HG03097 (cell line): ENCODE results near the gene PDE9A.

ENCODE experiments used
- ATAC-seq: cut with Tn5 transposase; IDR thresholded peaks from one replicate; pipeline ENCODE4 v1.9.1; 2021; ENCODE audit not compliant: unreplicated experiment, low FRiP score

Gene PDE9A

GRCh38 chr21:42655796-42656770 is 2.7 kb downstream of the PDE9A start:
- no peak for ATAC-seq

GRCh38 chr21:42656872-42657271 is 3.5 kb downstream of the PDE9A start:
- ATAC-seq = no peak

- no peak for ATAC-seq
Observed at GRCh38 chr21:42657676-42658319, 4.4 kb downstream of the PDE9A start.

GRCh38 chr21:42658320-42659105 is 5.1 kb downstream of the PDE9A start:
- no peak for ATAC-seq

- ATAC-seq = no peak
Observed at GRCh38 chr21:42659416-42660117, 6.1 kb downstream of the PDE9A start.

GRCh38 chr21:42660118-42660470 is 6.7 kb downstream of the PDE9A start:
- ATAC-seq = no peak

GRCh38 chr21:42661688-42662429 is 8.4 kb downstream of the PDE9A start:
- ATAC-seq = no peak

- ATAC-seq = no peak
Observed at GRCh38 chr21:42662430-42663199, 9.2 kb downstream of the PDE9A start.

GRCh38 chr21:42663200-42663750 is 9.9 kb downstream of the PDE9A start:
- no peak for ATAC-seq

GRCh38 chr21:42663860-42664535 is 10.6 kb downstream of the PDE9A start:
- ATAC-seq = no peak

GRCh38 chr21:42664614-42665013 is 11.2 kb downstream of the PDE9A start:
- no peak for ATAC-seq

GRCh38 chr21:42665026-42665425 is 11.6 kb downstream of the PDE9A start:
- ATAC-seq = no peak

- no peak for ATAC-seq
Observed at GRCh38 chr21:42665484-42665883, 12.1 kb downstream of the PDE9A start.

- ATAC-seq = no peak
Observed at GRCh38 chr21:42666023-42666747, 12.8 kb downstream of the PDE9A start.

GRCh38 chr21:42666925-42667324 is 13.5 kb downstream of the PDE9A start:
- no peak for ATAC-seq

GRCh38 chr21:42668298-42668992 is 15.0 kb downstream of the PDE9A start:
- ATAC-seq = no peak

- no peak for ATAC-seq
Observed at GRCh38 chr21:42669041-42669440, 15.6 kb downstream of the PDE9A start.
